KMS-11 (cell line): Measurements from ENCODE around the gene LGALS9.
A peak's percentile ranks its signal among the peaks of the same experiment; 100 is the strongest.

Experiments used
- H2AFZ ChIP-seq: fragments of 200-600 bp; sonication (generic); 2 replicates; pipeline ENCODE4 v1.6.1; 2016; ENCODE audit warnings: antibody characterized with exemption, mixed run types, low read depth
- H3K27ac ChIP-seq: fragments of 200-600 bp; sonication (generic); 2 replicates; pipeline ENCODE4 v1.6.1; 2016; ENCODE audit warnings: mild to moderate bottlenecking, mixed run types
- H3K27me3 ChIP-seq: fragments of 200-600 bp; sonication (generic); 2 replicates; pipeline ENCODE4 v1.6.1; 2017; ENCODE audit warnings: mild to moderate bottlenecking, low read depth, mixed run types, moderate library complexity; ENCODE audit not compliant: insufficient read depth
- H3K36me3 ChIP-seq: fragments of 200-600 bp; sonication (generic); 2 replicates; pipeline ENCODE4 v1.6.1; 2017; ENCODE audit warnings: mild to moderate bottlenecking, mixed run types; ENCODE audit not compliant: insufficient read depth
- H3K4me1 ChIP-seq: fragments of 200-600 bp; sonication (generic); 2 replicates; pipeline ENCODE4 v1.6.1; 2016; ENCODE audit warnings: mild to moderate bottlenecking, low read depth, mixed run types; ENCODE audit not compliant: poor library complexity, severe bottlenecking
- H3K4me2 ChIP-seq: fragments of 200-600 bp; sonication (generic); 2 replicates; pipeline ENCODE4 v1.7.0; 2016; ENCODE audit warnings: mild to moderate bottlenecking, mixed run types
- H3K4me3 ChIP-seq: fragments of 200-600 bp; sonication (generic); IDR thresholded peaks from 2 replicates; pipeline ENCODE4 v1.6.1; 2017; ENCODE audit warnings: low read depth, low read length, mixed read lengths; ENCODE audit not compliant: insufficient read depth
- H3K79me2 ChIP-seq: fragments of 200-600 bp; sonication (generic); 2 replicates; pipeline ENCODE4 v1.6.1; 2016; ENCODE audit warnings: low read depth, mixed run types; ENCODE audit not compliant: insufficient read depth
- H3K9ac ChIP-seq: fragments of 200-600 bp; sonication (generic); 2 replicates; pipeline ENCODE4 v1.6.1; 2016; ENCODE audit warnings: mild to moderate bottlenecking, mixed run types
- H4K20me1 ChIP-seq: fragments of 200-600 bp; sonication (generic); 2 replicates; pipeline ENCODE4 v1.6.1; 2016; ENCODE audit warnings: mild to moderate bottlenecking, mixed run types; ENCODE audit not compliant: insufficient read depth
- TF ChIP-seq, protein P1 (sequence below): fragments of 200-600 bp; sonication (generic); conservative IDR thresholded peaks from 2 replicates; pipeline ENCODE4 v1.6.1; 2017; ENCODE audit warnings: low read depth, mild to moderate bottlenecking, antibody characterized with exemption, low read length, moderate library complexity, mixed read lengths

Gene LGALS9

DNA sequence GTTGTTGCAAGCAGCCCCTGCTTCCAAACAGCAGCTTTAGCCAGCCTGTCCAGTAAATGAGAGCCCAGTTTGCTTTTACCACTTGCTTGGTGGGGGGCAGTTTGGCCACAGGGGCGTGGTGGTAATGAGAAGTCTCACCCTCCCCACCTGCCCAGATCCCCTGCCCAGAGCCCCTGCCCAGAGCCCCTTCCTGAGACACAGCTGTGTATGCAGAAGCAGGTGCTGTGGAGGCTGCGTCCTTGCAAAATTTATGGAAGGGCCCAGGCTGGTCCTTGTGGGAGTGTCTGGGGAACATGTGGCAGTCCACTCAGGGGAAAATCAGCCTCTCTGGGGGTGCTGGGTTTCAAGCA is 27.6 kb upstream of the LGALS9 start:
- no peaks in the 10 kb centered on the region for H4K20me1 ChIP-seq
- no peak overlapping the region for H3K27ac ChIP-seq
- peaks cover 10% of the 10 kb centered on the region for H3K4me1 ChIP-seq
- no peaks in the 10 kb centered on the region for H3K36me3 ChIP-seq
- H3K4me2 ChIP-seq, result no peak overlapping the region
- no peak overlapping the region for H3K4me3 ChIP-seq
- no peaks in the 10 kb centered on the region for H3K27me3 ChIP-seq
- no peak overlapping the region for H3K9ac ChIP-seq
- H2AFZ ChIP-seq, result no peak overlapping the region
- H3K79me2 ChIP-seq, result no peaks in the 10 kb centered on the region
- TF ChIP-seq, protein P1, sequence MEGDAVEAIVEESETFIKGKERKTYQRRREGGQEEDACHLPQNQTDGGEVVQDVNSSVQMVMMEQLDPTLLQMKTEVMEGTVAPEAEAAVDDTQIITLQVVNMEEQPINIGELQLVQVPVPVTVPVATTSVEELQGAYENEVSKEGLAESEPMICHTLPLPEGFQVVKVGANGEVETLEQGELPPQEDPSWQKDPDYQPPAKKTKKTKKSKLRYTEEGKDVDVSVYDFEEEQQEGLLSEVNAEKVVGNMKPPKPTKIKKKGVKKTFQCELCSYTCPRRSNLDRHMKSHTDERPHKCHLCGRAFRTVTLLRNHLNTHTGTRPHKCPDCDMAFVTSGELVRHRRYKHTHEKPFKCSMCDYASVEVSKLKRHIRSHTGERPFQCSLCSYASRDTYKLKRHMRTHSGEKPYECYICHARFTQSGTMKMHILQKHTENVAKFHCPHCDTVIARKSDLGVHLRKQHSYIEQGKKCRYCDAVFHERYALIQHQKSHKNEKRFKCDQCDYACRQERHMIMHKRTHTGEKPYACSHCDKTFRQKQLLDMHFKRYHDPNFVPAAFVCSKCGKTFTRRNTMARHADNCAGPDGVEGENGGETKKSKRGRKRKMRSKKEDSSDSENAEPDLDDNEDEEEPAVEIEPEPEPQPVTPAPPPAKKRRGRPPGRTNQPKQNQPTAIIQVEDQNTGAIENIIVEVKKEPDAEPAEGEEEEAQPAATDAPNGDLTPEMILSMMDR, result peak; percentile 50

DNA sequence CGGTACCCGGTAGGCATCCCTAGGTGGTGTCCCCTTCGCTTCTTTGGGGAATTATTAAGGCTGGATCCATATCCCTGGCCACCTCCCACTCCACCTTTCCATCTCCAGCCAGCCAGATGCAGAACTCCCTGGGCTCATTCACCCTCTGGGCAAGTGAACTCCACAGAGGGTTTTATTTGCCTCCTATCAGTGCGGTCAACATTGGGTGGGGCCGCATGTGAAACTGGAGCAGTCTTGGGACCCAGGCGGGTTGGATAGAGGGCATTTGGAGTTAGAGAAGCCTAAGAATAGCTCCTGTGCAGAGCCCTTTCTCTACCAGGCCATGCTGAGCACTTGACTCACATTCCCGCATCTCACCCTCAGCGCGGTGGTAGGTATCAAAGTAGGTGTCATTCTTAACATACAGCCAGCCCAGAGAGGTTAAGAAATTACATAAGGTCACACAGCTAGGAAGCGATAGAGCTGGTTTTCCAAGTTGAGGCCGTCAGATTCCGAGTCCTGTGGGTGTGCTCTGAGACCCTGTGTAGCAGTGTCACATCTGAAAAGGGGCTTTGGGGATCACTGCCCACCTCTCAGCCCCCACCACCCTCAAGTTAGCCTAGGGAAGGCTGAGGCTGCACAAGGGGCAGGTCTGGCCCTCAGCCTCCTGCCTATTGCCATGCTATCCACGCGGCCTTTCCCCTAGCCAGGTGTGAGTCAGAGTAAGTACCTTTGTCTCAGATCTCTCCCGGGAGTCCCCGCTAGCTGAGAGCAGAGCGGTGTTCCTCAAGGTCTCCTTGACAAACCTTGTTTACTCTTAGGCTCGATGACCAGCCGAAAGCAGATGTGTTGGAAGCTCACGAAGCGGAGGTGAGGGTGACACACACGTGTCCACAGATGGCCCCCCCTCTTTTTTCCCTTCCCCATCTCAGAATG is 26.9 kb upstream of the LGALS9 start:
- no peak overlapping the region for H3K4me2 ChIP-seq
- no peaks in the 10 kb centered on the region for H4K20me1 ChIP-seq
- no peaks in the 10 kb centered on the region for H3K27me3 ChIP-seq
- no peak overlapping the region for H2AFZ ChIP-seq
- H3K27ac ChIP-seq, result no peak overlapping the region
- no peak overlapping the region for H3K4me3 ChIP-seq
- no peaks in the 10 kb centered on the region for H3K79me2 ChIP-seq
- no peak overlapping the region for H3K9ac ChIP-seq
- TF ChIP-seq, protein P1, result no peak
- H3K4me1 ChIP-seq, result peaks cover 10% of the 10 kb centered on the region
- H3K36me3 ChIP-seq, result no peaks in the 10 kb centered on the region

DNA sequence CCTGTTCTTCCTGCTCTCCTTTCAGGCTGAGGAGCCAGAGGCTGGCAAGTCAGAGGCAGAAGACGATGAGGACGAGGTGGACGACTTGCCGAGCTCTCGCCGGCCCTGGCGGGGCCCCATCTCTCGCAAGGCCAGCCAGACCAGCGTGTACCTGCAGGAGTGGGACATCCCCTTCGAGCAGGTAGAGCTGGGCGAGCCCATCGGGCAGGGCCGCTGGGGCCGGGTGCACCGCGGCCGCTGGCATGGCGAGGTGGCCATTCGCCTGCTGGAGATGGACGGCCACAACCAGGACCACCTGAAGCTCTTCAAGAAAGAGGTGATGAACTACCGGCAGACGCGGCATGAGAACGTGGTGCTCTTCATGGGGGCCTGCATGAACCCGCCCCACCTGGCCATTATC is 25.6 kb upstream of the LGALS9 start:
- H3K9ac ChIP-seq, result no peak overlapping the region
- no peaks in the 10 kb centered on the region for H3K79me2 ChIP-seq
- no peak overlapping the region for H3K27ac ChIP-seq
- H3K4me2 ChIP-seq, result no peak overlapping the region
- no peaks in the 10 kb centered on the region for H3K36me3 ChIP-seq
- peaks cover 7% of the 10 kb centered on the region for H3K4me1 ChIP-seq
- no peaks in the 10 kb centered on the region for H3K27me3 ChIP-seq
- no peaks in the 10 kb centered on the region for H4K20me1 ChIP-seq
- H2AFZ ChIP-seq, result no peak overlapping the region
- TF ChIP-seq, protein P1, result no peak
- no peak overlapping the region for H3K4me3 ChIP-seq

DNA sequence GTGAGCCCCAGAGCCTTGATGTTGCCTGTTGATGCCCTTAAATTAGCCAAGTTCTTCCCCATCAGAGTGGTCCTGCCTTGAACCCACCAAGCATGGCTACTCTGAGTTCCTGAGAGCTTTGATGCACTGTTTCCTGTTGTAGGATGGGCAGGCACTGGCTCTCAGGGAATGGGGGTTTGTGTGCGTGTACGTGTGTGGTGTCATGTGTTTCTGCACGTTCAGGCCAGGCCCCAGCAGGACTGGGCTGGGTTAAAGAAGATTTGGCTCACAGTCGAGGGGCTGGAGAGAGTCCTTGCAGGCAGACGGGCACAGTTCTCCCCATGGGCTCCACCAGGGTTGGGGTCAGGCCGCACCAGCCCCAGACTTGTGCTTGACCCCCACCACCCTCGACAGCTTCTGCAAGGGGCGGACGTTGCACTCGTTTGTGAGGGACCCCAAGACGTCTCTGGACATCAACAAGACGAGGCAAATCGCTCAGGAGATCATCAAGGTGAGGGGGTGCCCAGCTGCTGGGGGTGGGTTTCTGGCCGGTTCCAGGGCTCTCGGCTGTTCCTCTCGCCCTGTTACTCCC is 23.4 kb upstream of the LGALS9 start:
- no peaks in the 10 kb centered on the region for H3K79me2 ChIP-seq
- no peak overlapping the region for H3K4me3 ChIP-seq
- peaks cover 7% of the 10 kb centered on the region for H3K4me1 ChIP-seq
- no peaks in the 10 kb centered on the region for H3K36me3 ChIP-seq
- H2AFZ ChIP-seq, result no peak overlapping the region
- no peak overlapping the region for H3K27ac ChIP-seq
- H3K27me3 ChIP-seq, result no peaks in the 10 kb centered on the region
- H3K4me2 ChIP-seq, result no peak overlapping the region
- TF ChIP-seq, protein P1, result no peak
- no peaks in the 10 kb centered on the region for H4K20me1 ChIP-seq
- no peak overlapping the region for H3K9ac ChIP-seq
